NCI-H82 treated with DMSO at 0.1 percent for 48 hours (cell line): Measurements from ENCODE around the gene SCAPER.

ENCODE experiments used
- DNase-seq: peaks from one replicate; lab custom pipeline; 2025; ENCODE audit not compliant: unreplicated experiment; lab: John Stamatoyannopoulos, UW

SCAPER gene

GRCh38 chr15:76678766-76679165 is 226.4 kb downstream of the SCAPER start:
- DNase-seq, result no peak

GRCh38 chr15:76674883-76675282 is 230.3 kb downstream of the SCAPER start:
- DNase-seq, result no peak

- DNase-seq, result no peak
Observed at GRCh38 chr15:76669521-76670207, 235.5 kb downstream of the SCAPER start.

GRCh38 chr15:76668900-76669299 is 236.2 kb downstream of the SCAPER start:
- no peak for DNase-seq

- DNase-seq, result no peak
Observed at GRCh38 chr15:76667943-76668715, 237.0 kb downstream of the SCAPER start.

- DNase-seq, result no peak
Observed at GRCh38 chr15:76664895-76665294, 240.2 kb downstream of the SCAPER start.

GRCh38 chr15:76664411-76664810 is 240.7 kb downstream of the SCAPER start:
- no peak for DNase-seq

- DNase-seq, result no peak
Observed at GRCh38 chr15:76663529-76663928, 241.6 kb downstream of the SCAPER start.

- DNase-seq, result no peak
Observed at GRCh38 chr15:76648732-76649444, 256.3 kb downstream of the SCAPER start.

- no peak for DNase-seq
Observed at GRCh38 chr15:76647612-76648011, 257.5 kb downstream of the SCAPER start.

GRCh38 chr15:76644646-76645045 is 260.5 kb downstream of the SCAPER start:
- DNase-seq, result no peak

- DNase-seq, result no peak
Observed at GRCh38 chr15:76642671-76643070, 262.5 kb downstream of the SCAPER start.

- no peak for DNase-seq
Observed at GRCh38 chr15:76637166-76637565, 268.0 kb downstream of the SCAPER start.

GRCh38 chr15:76636059-76636458 is 269.1 kb downstream of the SCAPER start:
- no peak for DNase-seq

GRCh38 chr15:76626611-76627010 is 278.5 kb downstream of the SCAPER start:
- no peak for DNase-seq

GRCh38 chr15:76625267-76625666 is 279.9 kb downstream of the SCAPER start:
- DNase-seq, result no peak

GRCh38 chr15:76614725-76615124 is 290.4 kb downstream of the SCAPER start:
- no peak for DNase-seq

- DNase-seq, result no peak
Observed at GRCh38 chr15:76588811-76589747, 316.1 kb downstream of the SCAPER start.

- no peak for DNase-seq
Observed at GRCh38 chr15:76585576-76585897, 319.6 kb downstream of the SCAPER start.

GRCh38 chr15:76584868-76585575 is 320.1 kb downstream of the SCAPER start:
- DNase-seq, result no peak
